ENCODE measurements around the gene VAMP8.

The VAMP8 gene

GRCh38 chr2:85589181-85589580 lies 11.8 kb downstream of the VAMP8 start:
- Histone ChIP-seq H3K4me3 (ENCODE audit: low read depth in 1 of 2, low read length in 2 of 2) (no peak overlapping the region), H3K79me2 (ENCODE audit: insufficient read depth, low read length) (peaks cover 11% of the 10 kb centered on the region; the same call in 1 of the 2 replicates), H2AFZ (ENCODE audit: low read depth, low read length) (no peak overlapping the region), H3K9ac (ENCODE audit: low read depth, low read length) (no peak overlapping the region), H3K27me3 (ENCODE audit: insufficient read depth, low read length, poor library complexity) (no peaks in the 10 kb centered on the region), H3K36me3 (ENCODE audit: insufficient read depth, low read length) (no peaks in the 10 kb centered on the region), H3K4me1 (ENCODE audit: insufficient read depth, low read length) (peaks cover 25% of the 10 kb centered on the region), H3K4me2 (ENCODE audit: insufficient read depth, low read length) (no peak overlapping the region), H3K9me3 (ENCODE audit: insufficient read depth, low read length, severe bottlenecking) (no peaks in the 10 kb centered on the region), H3K27ac (ENCODE audit: low read length) (no peak overlapping the region), H4K20me1 (ENCODE audit: insufficient read depth, low read length) (peaks cover 3% of the 10 kb centered on the region; the same call in 1 of the 2 replicates)
- ATAC-seq (ENCODE audit: insufficient read depth, low read depth) (no peak), DNase-seq (no peak)
- TF ChIP-seq EZH2 (IDR thresholded peaks at IDR 0.05; ENCODE audit: borderline replicate concordance, low read depth, low read length, severe bottlenecking) (no peak), CTCF (IDR thresholded peaks at IDR 0.05; ENCODE audit: borderline replicate concordance, extremely low read depth, low read length, poor library complexity, severe bottlenecking) (no peak)

GRCh38 chr2:85589982-85590791 lies 12.8 kb downstream of the VAMP8 start:
- Histone ChIP-seq H2AFZ (ENCODE audit: low read depth, low read length) (no peak overlapping the region), H3K4me2 (ENCODE audit: insufficient read depth, low read length) (no peak overlapping the region), H3K4me1 (ENCODE audit: insufficient read depth, low read length) (peaks cover 25% of the 10 kb centered on the region), H4K20me1 (ENCODE audit: insufficient read depth, low read length) (peaks cover 3% of the 10 kb centered on the region; the same call in 1 of the 2 replicates), H3K27me3 (ENCODE audit: insufficient read depth, low read length, poor library complexity) (no peaks in the 10 kb centered on the region), H3K27ac (ENCODE audit: low read length) (no peak overlapping the region), H3K4me3 (ENCODE audit: low read depth in 1 of 2, low read length in 2 of 2) (no peak overlapping the region), H3K9me3 (ENCODE audit: insufficient read depth, low read length, severe bottlenecking) (no peaks in the 10 kb centered on the region), H3K79me2 (ENCODE audit: insufficient read depth, low read length) (peaks cover 16% of the 10 kb centered on the region), H3K36me3 (ENCODE audit: insufficient read depth, low read length) (no peaks in the 10 kb centered on the region), H3K9ac (ENCODE audit: low read depth, low read length) (no peak overlapping the region)
- TF ChIP-seq EZH2 (IDR thresholded peaks at IDR 0.05; ENCODE audit: borderline replicate concordance, low read depth, low read length, severe bottlenecking) (no peak), CTCF (IDR thresholded peaks at IDR 0.05; ENCODE audit: borderline replicate concordance, extremely low read depth, low read length, poor library complexity, severe bottlenecking) (no peak)
- no peak for ATAC-seq (ENCODE audit: insufficient read depth, low read depth)
- no peak for DNase-seq

DNA sequence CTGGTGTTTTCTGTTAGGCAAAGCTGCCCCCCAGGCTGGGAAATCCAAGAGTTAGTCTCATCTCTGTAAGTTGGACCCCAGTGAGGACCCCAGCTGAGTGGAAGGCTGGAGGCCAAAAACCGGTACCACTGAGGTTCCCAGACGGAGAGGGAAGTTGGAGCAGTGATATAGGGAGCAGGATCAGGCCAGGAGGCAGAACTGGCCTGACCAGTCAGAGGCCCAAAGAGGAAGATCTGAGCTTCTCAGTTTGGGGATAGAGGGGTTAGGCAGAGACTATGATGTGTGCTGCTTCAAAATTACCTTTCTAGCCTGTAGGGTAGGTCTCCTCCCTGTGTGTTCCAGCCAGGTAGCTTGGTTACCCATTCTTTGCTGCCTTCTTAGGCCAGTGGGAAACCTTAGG lies 13.6 kb downstream of the VAMP8 start:
- ATAC-seq (ENCODE audit: insufficient read depth, low read depth) (no peak), DNase-seq (no peak)
- H3K27me3 ChIP-seq (ENCODE audit: insufficient read depth, low read length, poor library complexity) = no peaks in the 10 kb centered on the region
- H3K4me3 ChIP-seq (ENCODE audit: low read depth in 1 of 2, low read length in 2 of 2) = no peak overlapping the region
- H3K79me2 ChIP-seq (ENCODE audit: insufficient read depth, low read length) = peaks cover 16% of the 10 kb centered on the region
- TF ChIP-seq EZH2 (IDR thresholded peaks at IDR 0.05; ENCODE audit: borderline replicate concordance, low read depth, low read length, severe bottlenecking) (no peak), CTCF (IDR thresholded peaks at IDR 0.05; ENCODE audit: borderline replicate concordance, extremely low read depth, low read length, poor library complexity, severe bottlenecking) (no peak)
- no peaks in the 10 kb centered on the region for H3K36me3 ChIP-seq (ENCODE audit: insufficient read depth, low read length)
- H3K4me1 ChIP-seq (ENCODE audit: insufficient read depth, low read length) = peaks cover 17% of the 10 kb centered on the region
- no peaks in the 10 kb centered on the region for H3K9me3 ChIP-seq (ENCODE audit: insufficient read depth, low read length, severe bottlenecking)
- no peak overlapping the region for H2AFZ ChIP-seq (ENCODE audit: low read depth, low read length)
- no peak overlapping the region for H3K9ac ChIP-seq (ENCODE audit: low read depth, low read length)
- peaks cover 3% of the 10 kb centered on the region; the same call in 1 of the 2 replicates for H4K20me1 ChIP-seq (ENCODE audit: insufficient read depth, low read length)
- H3K4me2 ChIP-seq (ENCODE audit: insufficient read depth, low read length) = no peak overlapping the region
- H3K27ac ChIP-seq (ENCODE audit: low read length) = no peak overlapping the region
